SU-DHL-6 (cell line): Measurements from ENCODE around the gene EPAS1.

Source experiments
- H2AFZ ChIP-seq: fragments of 200-600 bp; sonication (generic); 2 replicates; pipeline ENCODE4 v1.6.1; 2014; ENCODE audit warnings: low read depth, mild to moderate bottlenecking, moderate library complexity, mixed read lengths, antibody characterized with exemption, low read length; ENCODE audit not compliant: severe bottlenecking
- H3F3A ChIP-seq: fragments of 200-600 bp; shearing (Covaris generic); 2 replicates; pipeline ENCODE4 v1.6.0; 2016; ENCODE audit warnings: antibody characterized with exemption, mild to moderate bottlenecking; ENCODE audit not compliant: insufficient read depth
- H3K27ac ChIP-seq: fragments of 200-600 bp; sonication (generic); 2 replicates; pipeline ENCODE4 v1.5.1; 2016; ENCODE audit warnings: low read depth, mild to moderate bottlenecking, low read length, moderate library complexity, mixed read lengths
- H3K27me3 ChIP-seq: fragments of 200-600 bp; sonication (generic), shearing (Covaris generic); 2 replicates; pipeline ENCODE4 v1.6.0; 2014; ENCODE audit warnings: mild to moderate bottlenecking, low read length
- H3K36me3 ChIP-seq: fragments of 200-600 bp; sonication (generic); 2 replicates; pipeline ENCODE4 v1.6.1; 2014; ENCODE audit warnings: mild to moderate bottlenecking, low read length, mixed read lengths
- H3K4me2 ChIP-seq: fragments of 300-600, 200-600 bp; shearing (Covaris generic), sonication (generic); 2 replicates; pipeline ENCODE4 v1.6.0; 2014; ENCODE audit warnings: low read length, low read depth, mild to moderate bottlenecking; ENCODE audit not compliant: poor library complexity, severe bottlenecking
- H3K4me3 ChIP-seq: fragments of 200-600 bp; sonication (generic); 2 replicates; pipeline ENCODE4 v1.5.1; 2014; ENCODE audit warnings: antibody characterized with exemption, low read length, mild to moderate bottlenecking, mixed read lengths; ENCODE audit not compliant: insufficient read depth, poor library complexity, severe bottlenecking
- H3K79me2 ChIP-seq: fragments of 200-600 bp; sonication (generic); 2 replicates; pipeline ENCODE4 v1.6.1; 2014; ENCODE audit warnings: mild to moderate bottlenecking, low read length, moderate library complexity; ENCODE audit not compliant: insufficient read depth
- H3K9ac ChIP-seq: fragments of 200-600 bp; sonication (generic); 2 replicates; pipeline ENCODE4 v1.7.0; 2014; ENCODE audit warnings: mild to moderate bottlenecking, low read length
- H3K9me2 ChIP-seq: fragments of 200-600 bp; sonication (generic); replicated peaks from 2 replicates; pipeline ENCODE4 v1.6.1; 2014; ENCODE audit warnings: low read length; ENCODE audit not compliant: insufficient read depth
- H3K9me3 ChIP-seq: fragments of 200-600 bp; sonication (generic); 2 replicates; pipeline ENCODE4 v1.6.1; 2014; ENCODE audit warnings: low read length, mixed read lengths; ENCODE audit not compliant: insufficient read depth
- H4K20me1 ChIP-seq: fragments of 200-600 bp; sonication (generic); 2 replicates; pipeline ENCODE4 v1.6.1; 2014; ENCODE audit warnings: low read depth, mild to moderate bottlenecking, antibody characterized with exemption, low read length, moderate library complexity, mixed read lengths
- CTCF ChIP-seq: fragments of 200-600 bp; sonication (generic); IDR thresholded peaks from one replicate; pipeline ENCODE4 v1.5.1; 2017; ENCODE audit warnings: antibody characterized with exemption, mild to moderate bottlenecking, low read length, moderate library complexity; ENCODE audit not compliant: insufficient read depth, poor library complexity, severe bottlenecking
- EZH2phosphoT487 ChIP-seq: fragments of 200-600 bp; sonication (generic), shearing (Covaris generic); conservative IDR thresholded peaks from 2 replicates; pipeline ENCODE4 v1.6.1; 2018; ENCODE audit warnings: mild to moderate bottlenecking, antibody characterized with exemption, low read length, moderate library complexity, mixed read lengths

EPAS1 gene

GRCh38 chr2:46302005-46302695 is 4.9 kb downstream of the EPAS1 start:
- no peak overlapping the region for H3K4me3 ChIP-seq
- no peaks in the 10 kb centered on the region for H3K9me3 ChIP-seq
- H3K9me2 ChIP-seq = no peaks in the 10 kb centered on the region
- no peaks in the 10 kb centered on the region for H3K79me2 ChIP-seq
- H3K4me2 ChIP-seq = no peak overlapping the region
- no peak for TF ChIP-seq CTCF
- no peak for TF ChIP-seq EZH2phosphoT487
- H3K27me3 ChIP-seq = no peaks in the 10 kb centered on the region
- H2AFZ ChIP-seq = no peak overlapping the region
- H3K36me3 ChIP-seq = no peaks in the 10 kb centered on the region
- no peak overlapping the region for H3K27ac ChIP-seq
- no peaks in the 10 kb centered on the region for H3F3A ChIP-seq
- H4K20me1 ChIP-seq = no peaks in the 10 kb centered on the region
- no peak overlapping the region for H3K9ac ChIP-seq

GRCh38 chr2:46303233-46303632 is 6.0 kb downstream of the EPAS1 start:
- no peaks in the 10 kb centered on the region for H3K9me2 ChIP-seq
- no peaks in the 10 kb centered on the region for H3K9me3 ChIP-seq
- H3K4me3 ChIP-seq = no peak overlapping the region
- no peaks in the 10 kb centered on the region for H3K79me2 ChIP-seq
- no peak overlapping the region for H3K4me2 ChIP-seq
- no peaks in the 10 kb centered on the region for H3K27me3 ChIP-seq
- TF ChIP-seq EZH2phosphoT487 (no peak), CTCF (no peak)
- H3K36me3 ChIP-seq = no peaks in the 10 kb centered on the region
- no peaks in the 10 kb centered on the region for H4K20me1 ChIP-seq
- H3F3A ChIP-seq = no peaks in the 10 kb centered on the region
- H3K27ac ChIP-seq = no peak overlapping the region
- H2AFZ ChIP-seq = no peak overlapping the region
- no peak overlapping the region for H3K9ac ChIP-seq

GRCh38 chr2:46303822-46304221 is 6.6 kb downstream of the EPAS1 start:
- Histone ChIP-seq H4K20me1 (no peaks in the 10 kb centered on the region), H3K79me2 (no peaks in the 10 kb centered on the region), H3K4me3 (no peak overlapping the region), H3K27ac (no peak overlapping the region), H2AFZ (no peak overlapping the region), H3K9me3 (no peaks in the 10 kb centered on the region), H3K27me3 (no peaks in the 10 kb centered on the region), H3F3A (no peaks in the 10 kb centered on the region), H3K9me2 (no peaks in the 10 kb centered on the region), H3K4me2 (no peak overlapping the region), H3K9ac (no peak overlapping the region), H3K36me3 (no peaks in the 10 kb centered on the region)
- no peak for TF ChIP-seq EZH2phosphoT487
- no peak for TF ChIP-seq CTCF
